Spleen (tissue), 11 donors: ENCODE data around the gene ACVR2B. TPM values are rescaled to one million over a fixed set of nuclear protein-coding genes. Genes with fewer than 3 reads are reported as not detected.
A peak's percentile ranks its signal among the peaks of the same experiment; 100 is the strongest.

Experiments
- DNase-seq: peaks from one replicate; pipeline ENCODE4 v3.0.0-alpha.2; 2020
- H3K27ac ChIP-seq, 8 donors: fragments of 200-600 bp; sonication (generic) in 7 of 8; 1 replicate in 4 of 8; 2 replicates in 4 of 8; pipeline versions ENCODE4 v1.5.0 to v1.8.0; 2016 to 2021; ENCODE audit warnings: inconsistent platforms in 4 of 8, mild to moderate bottlenecking in 4 of 8, moderate library complexity in 1 of 8
- H3K27me3 ChIP-seq, 7 donors: fragments of 200-600 bp; sonication (generic) in 6 of 7; replicated peaks in 1 of 7; 1 replicate in 4 of 7; 2 replicates in 3 of 7; pipeline versions ENCODE4 v1.5.0 to v1.8.0; 2016 to 2021; ENCODE audit warnings: inconsistent platforms in 3 of 7, mild to moderate bottlenecking in 1 of 7
- H3K36me3 ChIP-seq, 6 donors: fragments of 200-600 bp; sonication (generic) in 5 of 6; 1 replicate in 4 of 6; 2 replicates in 2 of 6; pipeline versions ENCODE4 v1.5.0 to v1.8.0; 2016 to 2021; ENCODE audit warnings: inconsistent platforms in 2 of 6
- H3K4me1 ChIP-seq, 6 donors: fragments of 200-600 bp; sonication (generic) in 5 of 6; 1 replicate in 3 of 6; 2 replicates in 3 of 6; pipeline versions ENCODE4 v1.5.0 to v1.8.0; 2016 to 2021; ENCODE audit warnings: inconsistent platforms in 3 of 6
- H3K4me3 ChIP-seq, 8 donors: fragments of 200-600 bp; sonication (generic) in 7 of 8; 1 replicate in 4 of 8; 2 replicates in 4 of 8; pipeline versions ENCODE4 v1.5.0 to v1.8.0; 2016 to 2021; ENCODE audit warnings: inconsistent platforms in 4 of 8, mild to moderate bottlenecking in 4 of 8, moderate library complexity in 2 of 8
- H3K9me3 ChIP-seq, 8 donors: fragments of 200-600 bp; sonication (generic) in 7 of 8; 1 replicate in 4 of 8; 2 replicates in 4 of 8; pipeline versions ENCODE4 v1.5.0 to v1.8.0; 2016 to 2021; ENCODE audit warnings: inconsistent platforms in 4 of 8
- CTCF ChIP-seq, 11 experiments: fragments of 200-600 bp in 7 of 11; fragments of 450-650 bp in 4 of 11; sonication (generic) in 4 of 11; IDR thresholded peaks in 8 of 11; conservative IDR thresholded peaks in 3 of 11; 1 replicate in 7 of 11; 2 replicates in 4 of 11; pipeline versions ENCODE4 v1.4.0 to v1.8.0; 2016 to 2021; ENCODE audit warnings: antibody characterized with exemption in 11 of 11, inconsistent platforms in 4 of 11, mild to moderate bottlenecking in 1 of 11
- POLR2A ChIP-seq, 3 donors: fragments of 450-650 bp; IDR thresholded peaks; one replicate each; pipeline ENCODE4 v1.5.1; 2017; ENCODE audit warnings: antibody characterized with exemption in 3 of 3, mild to moderate bottlenecking in 1 of 3
- POLR2AphosphoS5 ChIP-seq, 3 donors: sonication (generic); formaldehyde crosslinking; IDR thresholded peaks; one replicate each; pipeline ENCODE4 v1.5.1; 2017; ENCODE audit warnings: antibody characterized with exemption in 3 of 3
- WGBS, 5 donors: extraction: QIAGEN DNeasy Blood & Tissue Kit in 3 of 5; methylation state at CpG; one replicate each; pipeline versions ENCODE4 v1.1.5 to v1.1.7; 2013 to 2018; 5-methylcytosine and 5-hydroxymethylcytosine counted together
- intact Hi-C: fragments of 100-400 bp; cut with DNase I; formaldehyde crosslinking; loops from one replicate; pipeline ENCODE4 v1.15.0; 2023; ENCODE audit warnings: low total_unique reads
- polyA plus RNA-seq, 3 donors: library from polyadenylated mRNA; stranded (reverse); fragments of 200-250 nt; gene quantifications; one replicate each; pipeline ENCODE4 v1.2.1, GENCODE V29; 2013
- total RNA-seq, 7 donors: library from RNA; depleted of rRNA in 3 of 7; stranded (reverse); fragments of >200 nt in 3 of 7; fragmentation: NEBNext Ultra II Directional in 4 of 7; extraction: Animal tissue kit (Norgen Biotek cat#: 25700) in 4 of 7; gene quantifications; one replicate each; pipeline versions ENCODE4 v1.1.0 to v1.2.1, GENCODE V29; 2016 to 2021
- donor health status: healthy with polysubstance abuse.
- donor health status: DM: no; HTN: no; CAD: no; lungs with moderate emphysema.
- donor health status: DM: no; HTN: no; CAD: no.
- donor health status: Bipolar disorder and iron deficiency.
- donor health status: healthy.
- donor health status: DM: no; HTN: no; CAD: no.
- donor health status: DM: yes; HTN: yes; CAD: no.

ACVR2B gene
- total and polyA plus RNA-seq, 10 donors, result 0.28 to 8.4 (median 4.8) TPM

DNA sequence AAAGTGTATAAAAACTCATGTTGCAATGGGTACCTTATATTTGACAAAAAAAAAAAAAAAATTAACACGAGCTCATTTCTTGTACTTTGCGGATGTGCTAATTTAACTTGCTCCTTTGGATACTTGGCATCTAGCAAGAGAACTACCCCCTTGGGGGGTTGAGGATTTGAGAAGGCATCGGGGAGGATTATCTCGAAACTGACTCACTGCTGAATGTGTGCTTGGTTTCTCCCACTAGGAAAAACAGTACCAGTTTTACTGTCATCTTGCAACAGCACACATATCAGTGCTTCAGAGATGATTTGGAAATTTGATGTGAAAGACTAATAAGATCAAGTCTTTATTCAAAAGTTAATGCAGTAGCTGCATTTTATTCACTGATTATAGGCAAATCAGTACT is 43.3 kb downstream of the ACVR2B start:
- TF ChIP-seq POLR2AphosphoS5 (IDR thresholded peaks at IDR 0.05) (no peak), CTCF (IDR thresholded peaks at IDR 0.05 in 8 of 11, conservative IDR thresholded peaks at IDR 0.05 in 3 of 11) (no peak), POLR2A (IDR thresholded peaks at IDR 0.05) (no peak)
- Histone ChIP-seq H3K36me3 (peaks cover 0 to 37% (median 10%) of the 10 kb centered on the region in 6 donors), H3K9me3 (no peaks in the 10 kb centered on the region), H3K27me3 (no peaks in the 10 kb centered on the region), H3K4me3 (peak overlapping the region in 7 of 8 donors; percentile 67 to 82 (median 80)), H3K4me1 (peaks cover 6 to 32% (median 12%) of the 10 kb centered on the region in 6 donors), H3K27ac (no peak overlapping the region)
- WGBS, 5 donors, result 50 to 75% (median 67%) methylated on average over 4 of the region's 4 CpGs
- intact Hi-C loops, result no loop called here
- no peak for DNase-seq

DNA sequence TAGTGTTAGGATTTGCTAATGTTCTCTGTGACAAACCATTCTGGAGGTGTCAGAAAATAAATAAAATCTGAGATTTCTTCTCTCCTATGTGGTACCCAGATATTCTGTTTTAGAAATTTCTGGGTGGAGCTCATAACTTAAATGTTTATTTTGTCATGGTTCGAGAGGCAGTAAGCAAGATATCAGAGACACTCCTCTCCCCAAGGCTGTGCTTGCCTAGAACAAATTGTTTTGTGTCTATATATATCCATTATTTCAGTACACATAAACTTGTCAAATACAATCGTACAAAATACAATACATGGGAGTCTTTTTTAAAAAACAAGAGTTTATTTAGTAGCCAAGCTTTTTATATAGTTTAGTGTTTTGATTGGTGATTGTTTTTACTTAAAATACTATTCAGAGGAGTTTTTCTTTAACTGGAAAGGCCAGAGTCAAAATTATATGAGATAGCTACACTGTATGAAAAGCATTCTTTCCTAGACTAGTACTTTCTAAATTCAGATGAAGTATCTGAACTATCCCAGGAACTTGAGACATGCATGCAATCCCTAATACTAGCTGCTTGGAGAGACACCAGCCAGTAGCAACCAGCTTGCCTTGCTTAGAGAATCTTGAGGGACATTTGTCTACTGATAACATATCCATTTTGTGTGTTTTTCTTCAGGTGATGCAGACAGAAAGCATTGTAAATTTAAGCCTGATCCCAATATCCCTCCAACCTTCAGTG is 47.2 kb downstream of the ACVR2B start:
- 84 to 92% (median 91%) methylated on average over 2 of the region's 2 CpGs for WGBS, 5 donors
- no peak for DNase-seq

GRCh38 chr3:38507120-38507519 is 53.4 kb downstream of the ACVR2B start:
- peaks cover 3 to 99% (median 52%) of the 10 kb centered on the region in 6 donors for H3K36me3 ChIP-seq
- DNase-seq, result no peak
- no peaks in the 10 kb centered on the region for H3K9me3 ChIP-seq
- intact Hi-C loops, result no loop called here
- no peak overlapping the region for H3K4me3 ChIP-seq
- 61 to 74% (median 66%) methylated on average over 2 of the region's 2 CpGs for WGBS, 5 donors
- TF ChIP-seq POLR2AphosphoS5 (IDR thresholded peaks at IDR 0.05), result no peak
- TF ChIP-seq CTCF (IDR thresholded peaks at IDR 0.05 in 8 of 11, conservative IDR thresholded peaks at IDR 0.05 in 3 of 11), result no peak
- TF ChIP-seq POLR2A (IDR thresholded peaks at IDR 0.05), result no peak
- H3K27ac ChIP-seq, result no peak overlapping the region
- H3K27me3 ChIP-seq, result no peaks in the 10 kb centered on the region
- H3K4me1 ChIP-seq, result no peaks in the 10 kb centered on the region

More for the DNA sequence above, 47.2 kb downstream of the ACVR2B start:
- H3K9me3 ChIP-seq, result no peaks in the 10 kb centered on the region
- intact Hi-C loops, result no loop called here
- peaks cover 6 to 28% (median 12%) of the 10 kb centered on the region in 6 donors for H3K4me1 ChIP-seq
- TF ChIP-seq POLR2AphosphoS5 (IDR thresholded peaks at IDR 0.05) (no peak), POLR2A (IDR thresholded peaks at IDR 0.05) (no peak), CTCF (IDR thresholded peaks at IDR 0.05 in 8 of 11, conservative IDR thresholded peaks at IDR 0.05 in 3 of 11) (no peak)
- no peak overlapping the region for H3K4me3 ChIP-seq
- H3K36me3 ChIP-seq, result peaks cover 0 to 75% (median 38%) of the 10 kb centered on the region in 6 donors
- no peaks in the 10 kb centered on the region for H3K27me3 ChIP-seq
- no peak overlapping the region for H3K27ac ChIP-seq

DNA sequence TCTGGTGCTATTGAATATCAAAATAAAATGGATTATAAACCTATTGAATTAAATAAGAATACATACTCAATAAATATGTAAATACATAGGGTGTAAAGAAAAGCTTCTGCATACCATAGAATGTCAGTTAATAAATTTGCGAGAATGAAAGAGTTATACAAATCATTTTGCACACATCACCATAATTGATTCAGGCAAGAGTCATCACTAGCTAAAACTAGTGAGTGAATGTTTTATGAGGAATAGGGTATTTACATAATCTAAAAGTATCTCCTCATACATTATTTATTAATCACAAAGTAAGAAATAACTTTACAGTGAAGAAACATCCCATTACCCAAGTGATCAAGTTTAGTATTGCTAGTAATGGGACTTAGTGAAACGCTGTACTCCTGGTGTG is 56.0 kb downstream of the ACVR2B start:
- H3K27ac ChIP-seq, result no peak overlapping the region
- H3K4me1 ChIP-seq, result no peaks in the 10 kb centered on the region
- intact Hi-C loops, result loop anchor here (10.0 kb wide), 2 partner anchors 335 to 785 kb away; no protein-coding TSS in a partner anchor
- H3K4me3 ChIP-seq, result no peak overlapping the region
- 93 to 99% (median 97%) methylated on average over 2 of the region's 2 CpGs for WGBS, 5 donors
- no peaks in the 10 kb centered on the region for H3K9me3 ChIP-seq
- TF ChIP-seq POLR2A (IDR thresholded peaks at IDR 0.05), result no peak
- TF ChIP-seq CTCF (IDR thresholded peaks at IDR 0.05 in 8 of 11, conservative IDR thresholded peaks at IDR 0.05 in 3 of 11), result no peak
- TF ChIP-seq POLR2AphosphoS5 (IDR thresholded peaks at IDR 0.05), result no peak
- DNase-seq, result no peak
- H3K36me3 ChIP-seq, result peaks cover 3 to 99% (median 40%) of the 10 kb centered on the region in 6 donors
- H3K27me3 ChIP-seq, result no peaks in the 10 kb centered on the region
